ENCODE measurements around the gene LTV1.

- TF ChIP-seq CTCF (IDR thresholded peaks at IDR 0.05) (no peak), POLR2AphosphoS5 (IDR thresholded peaks at IDR 0.05) (peak in 1 of 2 donors; percentile 27), POLR2A (IDR thresholded peaks at IDR 0.05) (no peak), EP300 (IDR thresholded peaks at IDR 0.05) (no peak)
Measured at GRCh38 chr6:143901885-143902750, 59.0 kb downstream of the LTV1 start.

All from upper lobe of left lung (tissue), 4 donors.